ENCODE results near the gene SPESP1. TPM values are rescaled to one million over a fixed set of nuclear protein-coding genes. Genes with fewer than 3 reads are reported as not detected.

The SPESP1 gene
- total RNA-seq, 1 experiment from 2014 or later: 17.6 TPM

DNA sequence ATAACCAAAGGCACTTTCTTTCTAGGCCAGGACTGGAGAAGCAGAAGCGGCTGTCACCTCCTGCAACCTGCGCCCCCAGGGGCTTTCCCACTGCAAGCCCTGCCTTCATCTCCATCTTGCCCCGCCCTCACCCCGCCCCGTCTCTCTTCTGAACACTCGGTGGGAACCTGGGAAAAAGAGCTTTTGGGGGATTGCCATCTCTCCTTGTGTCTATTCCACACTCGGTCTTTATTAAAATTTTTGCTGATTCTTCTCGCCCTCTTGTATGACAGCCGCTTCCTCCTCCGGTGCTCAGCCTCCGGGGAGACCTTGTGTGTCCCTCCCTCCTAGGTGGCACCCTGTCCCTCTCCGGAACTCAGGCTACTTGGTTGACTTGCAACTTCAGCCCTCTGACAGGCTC is 41.9 kb upstream of the SPESP1 start:
- Mint-ChIP-seq H3K27me3 (ENCODE audit: insufficient read depth, unreplicated experiment) (no peaks in the 10 kb centered on the region), H3K36me3 (ENCODE audit: insufficient read depth, unreplicated experiment) (no peaks in the 10 kb centered on the region), H3K4me1 (ENCODE audit: insufficient read depth, unreplicated experiment) (peaks cover 6% of the 10 kb centered on the region), H3K27ac (ENCODE audit: low read depth, unreplicated experiment) (peak overlapping the region; percentile 25), H3K4me3 (ENCODE audit: unreplicated experiment) (no peak overlapping the region), H3K9me3 (ENCODE audit: unreplicated experiment) (no peaks in the 10 kb centered on the region)
- POLR2A ChIA-PET: interaction anchor here (0.6 kb wide), 1 partner anchor 11 kb away, joined by 3 read pairs; no protein-coding TSS in a partner anchor
- no TSS peak for BruUV-seq (replicated peaks)
- no peak for DNase-seq (ENCODE audit: unreplicated experiment)
- TF ChIP-seq, protein P1, sequence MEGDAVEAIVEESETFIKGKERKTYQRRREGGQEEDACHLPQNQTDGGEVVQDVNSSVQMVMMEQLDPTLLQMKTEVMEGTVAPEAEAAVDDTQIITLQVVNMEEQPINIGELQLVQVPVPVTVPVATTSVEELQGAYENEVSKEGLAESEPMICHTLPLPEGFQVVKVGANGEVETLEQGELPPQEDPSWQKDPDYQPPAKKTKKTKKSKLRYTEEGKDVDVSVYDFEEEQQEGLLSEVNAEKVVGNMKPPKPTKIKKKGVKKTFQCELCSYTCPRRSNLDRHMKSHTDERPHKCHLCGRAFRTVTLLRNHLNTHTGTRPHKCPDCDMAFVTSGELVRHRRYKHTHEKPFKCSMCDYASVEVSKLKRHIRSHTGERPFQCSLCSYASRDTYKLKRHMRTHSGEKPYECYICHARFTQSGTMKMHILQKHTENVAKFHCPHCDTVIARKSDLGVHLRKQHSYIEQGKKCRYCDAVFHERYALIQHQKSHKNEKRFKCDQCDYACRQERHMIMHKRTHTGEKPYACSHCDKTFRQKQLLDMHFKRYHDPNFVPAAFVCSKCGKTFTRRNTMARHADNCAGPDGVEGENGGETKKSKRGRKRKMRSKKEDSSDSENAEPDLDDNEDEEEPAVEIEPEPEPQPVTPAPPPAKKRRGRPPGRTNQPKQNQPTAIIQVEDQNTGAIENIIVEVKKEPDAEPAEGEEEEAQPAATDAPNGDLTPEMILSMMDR (IDR thresholded peaks at IDR 0.05; ENCODE audit: unreplicated experiment): no peak
- intact Hi-C loops (cut with micrococcal nuclease): no loop called here
- CTCF ChIA-PET: interaction anchor here (1.1 kb wide), 1 partner anchor 14 kb away, joined by 3 read pairs; no protein-coding TSS in a partner anchor

DNA sequence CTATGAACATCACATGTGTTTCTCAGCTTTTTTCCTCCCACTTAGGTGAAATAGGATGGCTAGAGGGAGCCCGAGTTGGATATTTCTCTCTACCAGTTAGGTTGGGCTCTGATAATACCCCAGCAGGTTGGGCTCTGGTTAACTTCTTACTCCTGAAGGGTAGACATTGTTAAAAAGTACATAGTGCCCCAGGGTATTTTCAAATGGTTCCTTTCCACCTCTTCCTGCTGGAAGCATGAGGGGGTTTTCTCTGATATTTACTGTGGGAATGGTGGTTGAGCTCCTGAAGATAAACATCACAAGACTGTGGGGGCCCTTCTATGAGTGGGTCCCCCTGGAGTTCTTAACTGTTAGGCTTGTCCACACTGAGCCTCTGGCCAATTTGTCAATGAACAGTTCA is 36.1 kb upstream of the SPESP1 start:
- Mint-ChIP-seq H3K4me3 (ENCODE audit: unreplicated experiment) (no peak overlapping the region), H3K9me3 (ENCODE audit: unreplicated experiment) (no peaks in the 10 kb centered on the region), H3K4me1 (ENCODE audit: insufficient read depth, unreplicated experiment) (no peaks in the 10 kb centered on the region), H3K27me3 (ENCODE audit: insufficient read depth, unreplicated experiment) (no peaks in the 10 kb centered on the region), H3K27ac (ENCODE audit: low read depth, unreplicated experiment) (no peak overlapping the region), H3K36me3 (ENCODE audit: insufficient read depth, unreplicated experiment) (no peaks in the 10 kb centered on the region)
- no TSS peak for BruUV-seq (replicated peaks)
- intact Hi-C loops (cut with micrococcal nuclease): no loop called here
- TF ChIP-seq, protein P1 (IDR thresholded peaks at IDR 0.05; ENCODE audit: unreplicated experiment): no peak
- ChIA-PET CTCF (interaction anchor here (0.6 to 1.1 kb wide), 2 partner anchors 324 to 336 kb away, joined by 3 to 4 read pairs; no protein-coding TSS in a partner anchor), POLR2A (no interaction called here)
- no peak for DNase-seq (ENCODE audit: unreplicated experiment)

- Mint-ChIP-seq H3K4me3 (ENCODE audit: unreplicated experiment) (no peak overlapping the region), H3K27ac (ENCODE audit: low read depth, unreplicated experiment) (no peak overlapping the region), H3K4me1 (ENCODE audit: insufficient read depth, unreplicated experiment) (no peaks in the 10 kb centered on the region), H3K9me3 (ENCODE audit: unreplicated experiment) (no peaks in the 10 kb centered on the region), H3K36me3 (ENCODE audit: insufficient read depth, unreplicated experiment) (no peaks in the 10 kb centered on the region), H3K27me3 (ENCODE audit: insufficient read depth, unreplicated experiment) (no peaks in the 10 kb centered on the region)
- intact Hi-C loops (cut with micrococcal nuclease): no loop called here
- DNase-seq (ENCODE audit: unreplicated experiment): no peak
- CTCF ChIA-PET: interaction anchor here (1.1 to 1.5 kb wide), 3 partner anchors 29 to 346 kb away, joined by 3 to 7 read pairs (median 5); no protein-coding TSS in a partner anchor
- TF ChIP-seq, protein P1 (IDR thresholded peaks at IDR 0.05; ENCODE audit: unreplicated experiment): no peak
- POLR2A ChIA-PET: interaction anchor here (0.6 kb wide), 1 partner anchor 8 kb away, joined by 3 read pairs; no protein-coding TSS in a partner anchor
- BruUV-seq (replicated peaks): no TSS peak
These were observed 34.1 kb upstream of the SPESP1 start for GRCh38 chr15:68896178-68896577.

- no peak overlapping the region for H3K4me3 Mint-ChIP-seq (ENCODE audit: unreplicated experiment)
- intact Hi-C loops (cut with micrococcal nuclease): no loop called here
- no peaks in the 10 kb centered on the region for H3K4me1 Mint-ChIP-seq (ENCODE audit: insufficient read depth, unreplicated experiment)
- TF ChIP-seq, protein P1 (IDR thresholded peaks at IDR 0.05; ENCODE audit: unreplicated experiment): no peak
- no peaks in the 10 kb centered on the region for H3K27me3 Mint-ChIP-seq (ENCODE audit: insufficient read depth, unreplicated experiment)
- no peaks in the 10 kb centered on the region for H3K36me3 Mint-ChIP-seq (ENCODE audit: insufficient read depth, unreplicated experiment)
- H3K9me3 Mint-ChIP-seq (ENCODE audit: unreplicated experiment): no peaks in the 10 kb centered on the region
- no peak overlapping the region for H3K27ac Mint-ChIP-seq (ENCODE audit: low read depth, unreplicated experiment)
- ChIA-PET CTCF (interaction anchor here (1.0 to 1.5 kb wide), 3 partner anchors 113 to 347 kb away, joined by 4 to 7 read pairs (median 5); no protein-coding TSS in a partner anchor), POLR2A (no interaction called here)
- BruUV-seq (replicated peaks): no TSS peak
- no peak for DNase-seq (ENCODE audit: unreplicated experiment)
These were observed 33.3 kb upstream of the SPESP1 start for GRCh38 chr15:68897016-68897415.
